HepG2 (cell line): Measurements from ENCODE around the gene NRIP2. TPM values are rescaled to one million over a fixed set of nuclear protein-coding genes. Genes with fewer than 3 reads are reported as not detected.

Experiments used
- ATAC-seq: fragments of 200-7000 bp; cut with Tn5 transposase; 3 replicates; pipeline ENCODE4 v1.9.1; 2020; ENCODE audit warnings: mild to moderate bottlenecking, moderate library complexity
- BruUV-seq: library from RNA; stranded (reverse); fragments of 400-500 nt; replicated peaks from 2 replicates; lab custom pipeline; 2021; lab: Mats Ljungman, UMichigan
- CTCF ChIA-PET: fragments of 300-600 bp; formaldehyde crosslinking; extraction: SDS; loops from one replicate; lab custom pipeline; 2021; ENCODE audit warnings: low total read pairs, inconsistent platforms, low intra/inter-chr PET ratio; lab: Yijun Ruan, JAX
- POLR2A ChIA-PET: fragments of 350-600 bp; sonication (Branson Sonifier 250); formaldehyde crosslinking; loops from one replicate; lab custom pipeline; 2020; ENCODE audit warnings: antibody characterized with exemption, inconsistent platforms; lab: Yijun Ruan, JAX
- DNase-seq: peaks from one replicate; pipeline ENCODE4 v3.0.0-alpha.2; 2015; ENCODE audit warnings: low spot score
- FAIRE-seq: peaks from 3 replicates; lab custom pipeline; 2011; peaks lifted over from hg19 to GRCh38; lab: Jason Lieb, UNC
- H2AFZ ChIP-seq: one replicate; pipeline ENCODE4 v1.6.1; 2011; ENCODE audit warnings: low read length, inconsistent platforms
- H3K27ac ChIP-seq: fragments of 300-600 bp; 3 replicates; pipeline ENCODE4 v1.8.0; 2011; ENCODE audit warnings: mixed run types, mild to moderate bottlenecking, mixed read lengths, low read length, inconsistent platforms; ENCODE audit not compliant: insufficient read depth; ENCODE audit errors: extremely low read length
- H3K27me3 ChIP-seq, 2 experiments: fragments of 200-600 bp in 1 of 2; 2 replicates in 1 of 2; 3 replicates in 1 of 2; pipeline versions ENCODE4 v1.6.0 to v1.8.0; 2011; ENCODE audit warnings: low read length in 2 of 2, mild to moderate bottlenecking in 2 of 2, moderate library complexity in 2 of 2, inconsistent platforms in 1 of 2; ENCODE audit not compliant: insufficient read depth in 2 of 2, control insufficient read depth in 1 of 2
- H3K36me3 ChIP-seq, 2 experiments: fragments of 200-600 bp in 1 of 2; replicated peaks in 1 of 2; 2 replicates in 1 of 2; 3 replicates in 1 of 2; pipeline versions ENCODE4 v1.5.1 to v1.8.0; 2011; ENCODE audit warnings: low read length in 2 of 2, inconsistent platforms in 1 of 2; ENCODE audit not compliant: insufficient read depth in 2 of 2, control insufficient read depth in 1 of 2
- H3K4me1 ChIP-seq: 2 replicates; pipeline ENCODE4 v1.5.1; 2012; ENCODE audit warnings: low read length, inconsistent platforms; ENCODE audit not compliant: insufficient read depth
- H3K4me2 ChIP-seq: 2 replicates; pipeline ENCODE4 v1.6.0; 2011; ENCODE audit warnings: low read depth, low read length, inconsistent platforms
- H3K4me3 ChIP-seq, 3 experiments: fragments of 200-600 bp in 1 of 3; sonication (generic), shearing (Covaris generic) in 1 of 3; replicated peaks in 1 of 3; 2 replicates each; pipeline ENCODE4 v1.5.1; 2011 to 2016; ENCODE audit warnings: low read length in 3 of 3, inconsistent platforms in 2 of 3, low read depth in 2 of 3, mild to moderate bottlenecking in 2 of 3, control low read depth in 1 of 3, mixed read lengths in 1 of 3; ENCODE audit not compliant: insufficient read depth in 1 of 3
- H3K79me2 ChIP-seq: one replicate; pipeline ENCODE4 v1.6.1; 2011; ENCODE audit warnings: low read length, inconsistent platforms; ENCODE audit not compliant: insufficient read depth
- H3K9ac ChIP-seq: 2 replicates; pipeline ENCODE4 v1.6.0; 2011; ENCODE audit warnings: mild to moderate bottlenecking, low read depth, low read length, inconsistent platforms; ENCODE audit not compliant: insufficient read depth
- H3K9me3 ChIP-seq: 2 replicates; pipeline ENCODE4 v1.5.1; 2012; ENCODE audit warnings: mild to moderate bottlenecking, low read length
- H4K20me1 ChIP-seq: 2 replicates; pipeline ENCODE4 v1.6.0; 2011; ENCODE audit warnings: inconsistent platforms, mild to moderate bottlenecking, low read length, moderate library complexity; ENCODE audit not compliant: insufficient read depth
- CC2D1A ChIP-seq: sonication (generic); formaldehyde crosslinking; IDR thresholded peaks from 2 replicates; pipeline ENCODE4 v1.8.1; 2023; ENCODE audit warnings: mild to moderate bottlenecking, missing genetic modification reagents
- NAIF1 ChIP-seq: sonication (generic); formaldehyde crosslinking; IDR thresholded peaks from 2 replicates; pipeline ENCODE4 v1.5.0; 2020; ENCODE audit warnings: mild to moderate bottlenecking, missing genetic modification reagents, borderline replicate concordance
- NBN ChIP-seq: fragments of 450-650 bp; conservative IDR thresholded peaks from 2 replicates; pipeline ENCODE4 v1.6.1; 2017
- ZBTB7B ChIP-seq: sonication (generic); formaldehyde crosslinking; IDR thresholded peaks from 2 replicates; pipeline ENCODE4 v1.4.0; 2020; ENCODE audit warnings: missing genetic modification reagents
- ZNF180 ChIP-seq: sonication (generic); formaldehyde crosslinking; IDR thresholded peaks from 2 replicates; pipeline ENCODE4 v1.4.0; 2020; ENCODE audit warnings: low read depth, missing genetic modification reagents, borderline replicate concordance
- ZNF530 ChIP-seq: sonication (generic); formaldehyde crosslinking; IDR thresholded peaks from 2 replicates; pipeline ENCODE4 v1.5.0; 2020; ENCODE audit warnings: low read depth, mild to moderate bottlenecking, missing genetic modification reagents
- ZNF615 ChIP-seq: sonication (generic); formaldehyde crosslinking; IDR thresholded peaks from 2 replicates; pipeline ENCODE4 v1.5.0; 2020; ENCODE audit warnings: mild to moderate bottlenecking, missing genetic modification reagents, borderline replicate concordance
- ZSCAN30 ChIP-seq: sonication (generic); formaldehyde crosslinking; IDR thresholded peaks from 2 replicates; pipeline ENCODE4 v1.5.0; 2020; ENCODE audit warnings: mild to moderate bottlenecking, missing genetic modification reagents
- ZZZ3 ChIP-seq: sonication (generic); formaldehyde crosslinking; IDR thresholded peaks from 2 replicates; pipeline ENCODE4 v1.4.0; 2020; ENCODE audit warnings: missing genetic modification reagents, mild to moderate bottlenecking, borderline replicate concordance
- WGBS: methylation state at CpG from one replicate; pipeline ENCODE4 v1.1.6; 2017; ENCODE audit warnings: low lambda C conversion rate; 5-methylcytosine and 5-hydroxymethylcytosine counted together
- in situ Hi-C: cut with HindIII; loops from 2 replicates; pipeline ENCODE4 v1.10.0; 2017; ENCODE audit warnings: low pct_unique_long_range_greater_than_20kb; ENCODE audit not compliant: extremely low pct_ligation_motif_present
- intact Hi-C: fragments of 100-400 bp; cut with micrococcal nuclease; formaldehyde crosslinking; loops from one replicate; pipeline ENCODE4 v1.10.0; 2022; ENCODE audit not compliant: unreplicated experiment
- polyA plus RNA-seq, 8 experiments: library from polyadenylated mRNA; depleted of rRNA in 3 of 8; stranded (reverse) in 7 of 8; unstranded in 1 of 8; fragments of >200 nt; fragmentation: Illumina TruSeq in 4 of 8; extraction: Trizol in 4 of 8; gene quantifications; 2 replicates each; pipeline versions ENCODE4 v1.2.1 to v1.2.3, GENCODE V29; 2011 to 2016; ENCODE audit warnings: low read depth in 4 of 8, missing spikeins in 1 of 8, mixed read lengths in 1 of 8; ENCODE audit not compliant: insufficient read depth in 1 of 8
- total RNA-seq, 5 experiments: library from RNA; depleted of rRNA; stranded (reverse); fragments of >200 nt; fragmentation: Illumina TruSeq; extraction: Trizol; gene quantifications; 2 replicates each; pipeline ENCODE4 v1.2.3, GENCODE V29; 2016; ENCODE audit warnings: low read depth in 1 of 5
- TF ChIP-seq, protein P1 (sequence below): IDR thresholded peaks from 2 replicates; pipeline ENCODE4 v1.6.1; 2012; ENCODE audit warnings: inconsistent platforms

NRIP2 gene
- total and polyA plus RNA-seq, 2 of the 13 experiments (the other 11 are each of a cell fraction or from before 2014, with no cell fraction given) = not detected

DNA sequence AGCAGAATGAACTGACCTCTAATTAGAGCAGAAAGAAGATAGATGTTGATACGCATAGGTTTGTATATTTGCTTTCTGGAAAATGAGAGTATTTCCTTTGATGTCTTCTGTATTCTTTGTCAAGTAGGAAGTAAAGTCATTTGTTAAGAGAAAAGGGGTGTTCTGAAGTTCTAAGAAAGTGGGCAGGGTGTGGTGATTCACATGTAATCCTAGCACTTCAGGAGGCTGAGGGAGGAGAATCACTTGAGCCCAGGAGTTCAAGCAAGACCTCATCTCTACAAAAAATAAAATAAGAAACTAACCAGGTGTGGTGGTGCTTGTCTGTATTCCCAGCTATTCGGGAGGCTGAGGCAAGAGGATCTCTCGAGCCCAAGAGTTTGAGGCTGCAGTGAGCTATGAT is 45.0 kb upstream of the NRIP2 start:
- no peaks in the 10 kb centered on the region; a peak in 1 of 5 replicates for H3K36me3 ChIP-seq
- no peak overlapping the region for H3K9ac ChIP-seq
- intact Hi-C loops = no loop called here
- CTCF ChIA-PET = no interaction called here
- FAIRE-seq (no peak), ATAC-seq (no peak)
- H3K4me1 ChIP-seq = peaks cover 45% of the 10 kb centered on the region
- H3K79me2 ChIP-seq = peaks cover 61% of the 10 kb centered on the region
- no peaks in the 10 kb centered on the region for H4K20me1 ChIP-seq
- BruUV-seq = no TSS peak
- H3K4me2 ChIP-seq = no peak overlapping the region
- over 99% methylated on average over 3 of the region's 3 CpGs for WGBS
- TF ChIP-seq ZSCAN30 (CRISPR knock-in tag) (no peak), ZNF180 (CRISPR knock-in tag) (no peak), ZBTB7B (CRISPR knock-in tag) (no peak), NBN (no peak), CC2D1A (CRISPR knock-in tag) (no peak), ZNF530 (CRISPR knock-in tag) (no peak), ZNF615 (CRISPR knock-in tag) (no peak), ZZZ3 (no peak), NAIF1 (CRISPR knock-in tag) (no peak)
- TF ChIP-seq, protein P1, sequence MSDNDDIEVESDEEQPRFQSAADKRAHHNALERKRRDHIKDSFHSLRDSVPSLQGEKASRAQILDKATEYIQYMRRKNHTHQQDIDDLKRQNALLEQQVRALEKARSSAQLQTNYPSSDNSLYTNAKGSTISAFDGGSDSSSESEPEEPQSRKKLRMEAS = no peak
- TF ChIP-seq, all 625 proteins: peak for 0
- Histone ChIP-seq H3K27me3 (no peaks in the 10 kb centered on the region; a peak in 2 of 5 replicates), H2AFZ (no peak overlapping the region), H3K27ac (no peak overlapping the region), H3K9me3 (no peaks in the 10 kb centered on the region), H3K4me3 (no peak overlapping the region)
- DNase-seq = no peak
- in situ Hi-C loops = loop anchor here (10.0 kb wide), 1 partner anchor 155 kb away; no protein-coding TSS in a partner anchor
- POLR2A ChIA-PET = no interaction called here
